Lower leg skin (tissue), 4 donors: ENCODE data around the gene OR1D2. TPM values are rescaled to one million over a fixed set of nuclear protein-coding genes. Genes with fewer than 3 reads are reported as not detected.

Experiments used
- DNase-seq, 2 donors: peaks; one replicate each; pipeline ENCODE4 v3.0.0-alpha.2; 2019; ENCODE audit warnings: low spot score in 2 of 2
- H3K4me3 ChIP-seq: fragments of 200-600 bp; sonication (generic); 2 replicates; pipeline ENCODE4 v1.5.1; 2017; ENCODE audit warnings: mild to moderate bottlenecking, low read depth; ENCODE audit not compliant: poor library complexity, severe bottlenecking
- POLR2A ChIP-seq, 2 donors: fragments of 450-650 bp; IDR thresholded peaks; one replicate each; pipeline ENCODE4 v1.6.1; 2016 to 2017; ENCODE audit warnings: antibody characterized with exemption in 2 of 2, mild to moderate bottlenecking in 1 of 2, moderate library complexity in 1 of 2
- WGBS, 2 donors: methylation state at CpG; one replicate each; pipeline ENCODE4 v1.1.5; 2018; 5-methylcytosine and 5-hydroxymethylcytosine counted together
- intact Hi-C: fragments of 100-400 bp; cut with DNase I; formaldehyde crosslinking; loops from one replicate; pipeline ENCODE4 v1.15.0; 2023; ENCODE audit warnings: low total_unique reads
- total RNA-seq, 4 donors: library from RNA; depleted of rRNA; stranded (reverse); fragments of >200 nt; gene quantifications; one replicate each; pipeline ENCODE4 v1.1.0, GENCODE V29; 2016
- TF ChIP-seq, protein P1 (sequence below), 3 donors: fragments of 450-650 bp; IDR thresholded peaks; one replicate each; pipeline ENCODE4 v1.5.1; 2016; ENCODE audit warnings: antibody characterized with exemption in 3 of 3, mild to moderate bottlenecking in 3 of 3, moderate library complexity in 2 of 3

OR1D2 gene
- total RNA-seq, 4 donors from 2014 or later, result not detected

DNA sequence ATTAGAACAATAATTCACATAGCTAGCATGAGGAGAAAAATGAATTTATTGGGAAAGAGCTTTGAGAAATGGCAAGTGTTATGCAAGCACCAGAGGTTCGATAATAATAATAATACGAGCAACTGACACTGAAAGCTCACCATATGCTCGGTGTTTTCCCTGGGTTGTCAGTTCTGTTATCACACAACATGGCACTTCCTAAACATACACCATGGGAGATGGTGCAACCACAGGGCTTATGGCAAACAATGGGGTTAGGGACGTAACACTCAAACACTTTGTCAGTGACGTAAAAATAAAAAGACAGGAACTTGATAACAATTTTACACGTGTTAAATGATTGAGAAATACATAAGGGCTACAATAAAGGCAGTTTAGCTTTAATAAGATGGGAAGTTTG is 64.5 kb downstream of the OR1D2 start:
- H3K4me3 ChIP-seq, result no peak overlapping the region
- DNase-seq, result no peak
- intact Hi-C loops, result no loop called here
- 60 to 63% methylated on average over 6 of the region's 6 CpGs for WGBS, 2 donors
- no peak for TF ChIP-seq POLR2A (IDR thresholded peaks at IDR 0.05)
- TF ChIP-seq, protein P1, sequence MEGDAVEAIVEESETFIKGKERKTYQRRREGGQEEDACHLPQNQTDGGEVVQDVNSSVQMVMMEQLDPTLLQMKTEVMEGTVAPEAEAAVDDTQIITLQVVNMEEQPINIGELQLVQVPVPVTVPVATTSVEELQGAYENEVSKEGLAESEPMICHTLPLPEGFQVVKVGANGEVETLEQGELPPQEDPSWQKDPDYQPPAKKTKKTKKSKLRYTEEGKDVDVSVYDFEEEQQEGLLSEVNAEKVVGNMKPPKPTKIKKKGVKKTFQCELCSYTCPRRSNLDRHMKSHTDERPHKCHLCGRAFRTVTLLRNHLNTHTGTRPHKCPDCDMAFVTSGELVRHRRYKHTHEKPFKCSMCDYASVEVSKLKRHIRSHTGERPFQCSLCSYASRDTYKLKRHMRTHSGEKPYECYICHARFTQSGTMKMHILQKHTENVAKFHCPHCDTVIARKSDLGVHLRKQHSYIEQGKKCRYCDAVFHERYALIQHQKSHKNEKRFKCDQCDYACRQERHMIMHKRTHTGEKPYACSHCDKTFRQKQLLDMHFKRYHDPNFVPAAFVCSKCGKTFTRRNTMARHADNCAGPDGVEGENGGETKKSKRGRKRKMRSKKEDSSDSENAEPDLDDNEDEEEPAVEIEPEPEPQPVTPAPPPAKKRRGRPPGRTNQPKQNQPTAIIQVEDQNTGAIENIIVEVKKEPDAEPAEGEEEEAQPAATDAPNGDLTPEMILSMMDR (IDR thresholded peaks at IDR 0.05), result no peak

DNA sequence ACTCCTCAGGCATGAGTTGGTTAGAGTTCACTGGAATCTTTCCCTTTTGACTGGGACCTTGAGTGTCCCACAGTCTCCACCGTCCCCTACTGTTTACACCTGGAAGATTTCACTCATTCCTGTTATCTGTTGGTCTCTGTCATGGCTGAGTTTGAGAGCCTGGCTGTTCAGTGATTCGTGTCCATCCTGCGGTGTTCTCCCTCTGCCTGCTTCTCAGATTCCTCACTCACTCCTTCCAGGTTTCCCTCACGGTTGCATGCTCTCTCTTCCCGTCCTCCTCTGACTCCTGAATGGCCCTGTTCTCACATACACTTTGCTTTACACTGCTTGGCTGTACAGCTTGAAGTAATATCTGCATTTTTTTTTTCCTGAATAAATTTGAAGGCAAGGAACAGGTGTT is 65.3 kb downstream of the OR1D2 start:
- intact Hi-C loops, result no loop called here
- TF ChIP-seq, protein P1 (IDR thresholded peaks at IDR 0.05), result no peak
- no peak for TF ChIP-seq POLR2A (IDR thresholded peaks at IDR 0.05)
- DNase-seq, result peak in 1 of 2 donors; percentile 25
- 60 to 61% methylated on average over 5 of the region's 5 CpGs for WGBS, 2 donors
- no peak overlapping the region for H3K4me3 ChIP-seq

Other genes with a start within 250 kb of the OR1D2 start
- not detected for gene OR1D5, start 40.8 kb downstream of the OR1D2 start, total RNA-seq
- not detected for gene OR1G1, start 23.1 kb upstream of the OR1D2 start, total RNA-seq
- gene OR1A2, start 93.1 kb upstream of the OR1D2 start, total RNA-seq, result not detected
- gene OR1A1, start 103.2 kb upstream of the OR1D2 start, total RNA-seq, result not detected
- not detected for gene OR3A1, start 193.9 kb upstream of the OR1D2 start, total RNA-seq